Sigmoid colon (tissue), 4 donors: Measurements from ENCODE around the gene KLK6.

Experiments used
- POLR2A ChIP-seq, 2 donors: fragments of 450-650 bp; IDR thresholded peaks; one replicate each; pipeline ENCODE4 v1.6.1; 2016; ENCODE audit warnings: antibody characterized with exemption in 2 of 2, mild to moderate bottlenecking in 2 of 2, moderate library complexity in 2 of 2
- POLR2AphosphoS5 ChIP-seq, 4 donors: sonication (generic); formaldehyde crosslinking; IDR thresholded peaks; one replicate each; pipeline ENCODE4 v1.6.1; 2017; ENCODE audit warnings: antibody characterized with exemption in 4 of 4
- TF ChIP-seq, protein P1 (sequence below), 4 experiments: fragments of 450-650 bp in 3 of 4; fragments of 200-600 bp in 1 of 4; IDR thresholded peaks; one replicate each; pipeline ENCODE4 v1.5.1; 2016 to 2019; ENCODE audit warnings: antibody characterized with exemption in 4 of 4, mild to moderate bottlenecking in 3 of 4, moderate library complexity in 2 of 4

GRCh38 chr19:50962245-50962644 is 7.1 kb downstream of the KLK6 start:
- TF ChIP-seq, protein P1, sequence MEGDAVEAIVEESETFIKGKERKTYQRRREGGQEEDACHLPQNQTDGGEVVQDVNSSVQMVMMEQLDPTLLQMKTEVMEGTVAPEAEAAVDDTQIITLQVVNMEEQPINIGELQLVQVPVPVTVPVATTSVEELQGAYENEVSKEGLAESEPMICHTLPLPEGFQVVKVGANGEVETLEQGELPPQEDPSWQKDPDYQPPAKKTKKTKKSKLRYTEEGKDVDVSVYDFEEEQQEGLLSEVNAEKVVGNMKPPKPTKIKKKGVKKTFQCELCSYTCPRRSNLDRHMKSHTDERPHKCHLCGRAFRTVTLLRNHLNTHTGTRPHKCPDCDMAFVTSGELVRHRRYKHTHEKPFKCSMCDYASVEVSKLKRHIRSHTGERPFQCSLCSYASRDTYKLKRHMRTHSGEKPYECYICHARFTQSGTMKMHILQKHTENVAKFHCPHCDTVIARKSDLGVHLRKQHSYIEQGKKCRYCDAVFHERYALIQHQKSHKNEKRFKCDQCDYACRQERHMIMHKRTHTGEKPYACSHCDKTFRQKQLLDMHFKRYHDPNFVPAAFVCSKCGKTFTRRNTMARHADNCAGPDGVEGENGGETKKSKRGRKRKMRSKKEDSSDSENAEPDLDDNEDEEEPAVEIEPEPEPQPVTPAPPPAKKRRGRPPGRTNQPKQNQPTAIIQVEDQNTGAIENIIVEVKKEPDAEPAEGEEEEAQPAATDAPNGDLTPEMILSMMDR (IDR thresholded peaks at IDR 0.05) = no peak
- TF ChIP-seq POLR2AphosphoS5 (IDR thresholded peaks at IDR 0.05) (no peak), POLR2A (IDR thresholded peaks at IDR 0.05) (no peak)
